SK-N-MC (cell line): ENCODE measurements around the gene XPR1.

Source experiments
- EZH2 ChIP-seq: fragments of 200-600 bp; sonication (generic); IDR thresholded peaks from one replicate; pipeline ENCODE4 v1.6.1; 2017; ENCODE audit warnings: antibody characterized with exemption
- FOXP2 ChIP-seq: optimal IDR thresholded peaks from 2 replicates; pipeline ENCODE3; 2011; ENCODE audit warnings: mild to moderate bottlenecking, moderate library complexity; ENCODE audit not compliant: insufficient read depth; ENCODE audit errors: extremely low read length, control extremely low read depth
- POLR2AphosphoS5 ChIP-seq: IDR thresholded peaks from 2 replicates; pipeline ENCODE4 v1.6.1; 2012; ENCODE audit warnings: mild to moderate bottlenecking, low read depth, low read length, borderline replicate concordance

- TF ChIP-seq EZH2 (no peak), POLR2AphosphoS5 (no peak), FOXP2 (no peak)
These were observed 222.2 kb downstream of the XPR1 start for GRCh38 chr1:180854001-180854400.
